Measurements from ENCODE around the gene PRDM15. TPM values are rescaled to one million over a fixed set of nuclear protein-coding genes. Genes with fewer than 3 reads are reported as not detected.

PRDM15 gene
- total RNA-seq, 1 experiment from 2014 or later: 9.9 TPM

GRCh38 chr21:41802198-41802584, 77.0 kb downstream of the PRDM15 start:
- no peak overlapping the region for H3K9ac ChIP-seq (ENCODE audit: extremely low read depth, insufficient read length, low read length)
- no peak overlapping the region for H2BK15ac ChIP-seq (ENCODE audit: low read depth, low read length)
- no peaks in the 10 kb centered on the region for H3K27me3 ChIP-seq (ENCODE audit: insufficient read depth, low read length)
- Mint-ChIP-seq H3K27ac (no peak overlapping the region), H3K9me3 (peaks cover 7% of the 10 kb centered on the region in 2 experiments; a peak in 4 of 5 replicates), H3K36me3 (ENCODE audit: insufficient read depth in 1 of 3, low read depth in 3 of 3) (peaks cover 12 to 57% (median 51%) of the 10 kb centered on the region in 3 experiments), H3K4me1 (no peaks in the 10 kb centered on the region), H3K4me3 (no peak overlapping the region), H3K27me3 (ENCODE audit: low read depth) (no peaks in the 10 kb centered on the region)
- H3K23me2 ChIP-seq (ENCODE audit: insufficient read length, low read depth, low read length, poor library complexity, severe bottlenecking): no peaks in the 10 kb centered on the region
- WGBS (ENCODE audit: extremely low coverage, insufficient read length, low lambda C conversion rate): no CpG with 5 or more reads among the region's 5 CpGs
- H2AFZ ChIP-seq (ENCODE audit: low read length): no peak overlapping the region
- no peak for DNase-seq
- H4K91ac ChIP-seq (ENCODE audit: insufficient read length, low read depth, low read length): no peak overlapping the region
- no peak overlapping the region for H3K4ac ChIP-seq (ENCODE audit: low read depth, low read length)
- H3K79me2 ChIP-seq (ENCODE audit: insufficient read depth, low read length): no peaks in the 10 kb centered on the region
- no peak overlapping the region for H3K56ac ChIP-seq (ENCODE audit: insufficient read length, low read depth, low read length)
- no peak overlapping the region for H2AK5ac ChIP-seq (ENCODE audit: insufficient read length, low read length)
- H2BK120ac ChIP-seq (ENCODE audit: low read depth, low read length, poor library complexity, severe bottlenecking): no peak overlapping the region
- no peak overlapping the region for H2BK5ac ChIP-seq (ENCODE audit: insufficient read length, low read length)
- H3K9me3 ChIP-seq (ENCODE audit: control insufficient read depth, low read depth, low read length): no peaks in the 10 kb centered on the region
- H4K20me1 ChIP-seq (ENCODE audit: control insufficient read depth, insufficient read depth, insufficient read length): no peaks in the 10 kb centered on the region
- no peak overlapping the region for H3K27ac ChIP-seq (ENCODE audit: insufficient read length, low read depth, low read length)
- H3K14ac ChIP-seq (ENCODE audit: insufficient read depth, low read length): no peak overlapping the region
- no peak overlapping the region for H4K5ac ChIP-seq (ENCODE audit: insufficient read length, low read depth, low read length)
- no peak overlapping the region for H3T11ph ChIP-seq (ENCODE audit: low read length)
- no peaks in the 10 kb centered on the region for H3K79me1 ChIP-seq (ENCODE audit: insufficient read depth, low read depth, low read length, poor library complexity, severe bottlenecking)
- H3K4me1 ChIP-seq (ENCODE audit: insufficient read depth, low read length): no peaks in the 10 kb centered on the region
- TF ChIP-seq, protein P1, sequence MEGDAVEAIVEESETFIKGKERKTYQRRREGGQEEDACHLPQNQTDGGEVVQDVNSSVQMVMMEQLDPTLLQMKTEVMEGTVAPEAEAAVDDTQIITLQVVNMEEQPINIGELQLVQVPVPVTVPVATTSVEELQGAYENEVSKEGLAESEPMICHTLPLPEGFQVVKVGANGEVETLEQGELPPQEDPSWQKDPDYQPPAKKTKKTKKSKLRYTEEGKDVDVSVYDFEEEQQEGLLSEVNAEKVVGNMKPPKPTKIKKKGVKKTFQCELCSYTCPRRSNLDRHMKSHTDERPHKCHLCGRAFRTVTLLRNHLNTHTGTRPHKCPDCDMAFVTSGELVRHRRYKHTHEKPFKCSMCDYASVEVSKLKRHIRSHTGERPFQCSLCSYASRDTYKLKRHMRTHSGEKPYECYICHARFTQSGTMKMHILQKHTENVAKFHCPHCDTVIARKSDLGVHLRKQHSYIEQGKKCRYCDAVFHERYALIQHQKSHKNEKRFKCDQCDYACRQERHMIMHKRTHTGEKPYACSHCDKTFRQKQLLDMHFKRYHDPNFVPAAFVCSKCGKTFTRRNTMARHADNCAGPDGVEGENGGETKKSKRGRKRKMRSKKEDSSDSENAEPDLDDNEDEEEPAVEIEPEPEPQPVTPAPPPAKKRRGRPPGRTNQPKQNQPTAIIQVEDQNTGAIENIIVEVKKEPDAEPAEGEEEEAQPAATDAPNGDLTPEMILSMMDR (conservative IDR thresholded peaks at IDR 0.05): no peak
- H3K23ac ChIP-seq (ENCODE audit: insufficient read length, low read depth, low read length): no peak overlapping the region
- no peak overlapping the region for H2BK12ac ChIP-seq (ENCODE audit: insufficient read length, low read depth, low read length)
- no peak overlapping the region for H2BK20ac ChIP-seq (ENCODE audit: low read depth, low read length, poor library complexity, severe bottlenecking)
- no peak overlapping the region for H3K18ac ChIP-seq (ENCODE audit: insufficient read length, low read depth, low read length)
- H3K4me2 ChIP-seq (ENCODE audit: insufficient read depth, insufficient read length, low read length): no peak overlapping the region
- no peak overlapping the region for H4K8ac ChIP-seq (replicated peaks; ENCODE audit: insufficient read length, low read depth, low read length)

All from H9 (cell line).